BLaER1 treated with 17β-estradiol and CSF1 and Interleukin-3, amounts not matched to agents 10 nM and 100 nM (cell line): ENCODE measurements around the gene MRPL55.
"Not testable (repeated sequence)": the region's sequence is repeated elsewhere in the genome, so short reads cannot be mapped to it uniquely, and the experiment has no call there.

Experiments
- H3K27ac ChIP-seq, 11 experiments: shearing (Covaris generic); formaldehyde crosslinking; 2 replicates each; pipeline ENCODE4 v1.8.1; 2022
- H3K27me3 ChIP-seq, 11 experiments: shearing (Covaris generic); formaldehyde crosslinking; 2 replicates each; pipeline ENCODE4 v1.8.1; 2022
- H3K36me3 ChIP-seq, 11 experiments: shearing (Covaris generic); formaldehyde crosslinking; 2 replicates each; pipeline ENCODE4 v1.8.1; 2022
- H3K4me1 ChIP-seq, 10 experiments: shearing (Covaris generic); formaldehyde crosslinking; 2 replicates each; pipeline ENCODE4 v1.8.1; 2022
- H3K4me2 ChIP-seq, 11 experiments: shearing (Covaris generic); formaldehyde crosslinking; 2 replicates each; pipeline ENCODE4 v1.8.1; 2022
- H3K4me3 ChIP-seq, 10 experiments: shearing (Covaris generic); formaldehyde crosslinking; 2 replicates each; pipeline ENCODE4 v1.8.1; 2022
- H3K9ac ChIP-seq, 11 experiments: shearing (Covaris generic); formaldehyde crosslinking; 2 replicates each; pipeline ENCODE4 v1.8.1; 2022
- H3K9me3 ChIP-seq, 11 experiments: shearing (Covaris generic); formaldehyde crosslinking; replicated peaks in 1 of 11; 2 replicates each; pipeline ENCODE4 v1.8.1; 2022
- H4K20me1 ChIP-seq, 11 experiments: shearing (Covaris generic); formaldehyde crosslinking; 2 replicates each; pipeline ENCODE4 v1.8.1; 2022
- Cebpa-rat ChIP-seq, 11 experiments: shearing (Covaris generic); IDR thresholded peaks; 2 replicates each; pipeline ENCODE4 v1.8.1; 2022

MRPL55 gene

DNA sequence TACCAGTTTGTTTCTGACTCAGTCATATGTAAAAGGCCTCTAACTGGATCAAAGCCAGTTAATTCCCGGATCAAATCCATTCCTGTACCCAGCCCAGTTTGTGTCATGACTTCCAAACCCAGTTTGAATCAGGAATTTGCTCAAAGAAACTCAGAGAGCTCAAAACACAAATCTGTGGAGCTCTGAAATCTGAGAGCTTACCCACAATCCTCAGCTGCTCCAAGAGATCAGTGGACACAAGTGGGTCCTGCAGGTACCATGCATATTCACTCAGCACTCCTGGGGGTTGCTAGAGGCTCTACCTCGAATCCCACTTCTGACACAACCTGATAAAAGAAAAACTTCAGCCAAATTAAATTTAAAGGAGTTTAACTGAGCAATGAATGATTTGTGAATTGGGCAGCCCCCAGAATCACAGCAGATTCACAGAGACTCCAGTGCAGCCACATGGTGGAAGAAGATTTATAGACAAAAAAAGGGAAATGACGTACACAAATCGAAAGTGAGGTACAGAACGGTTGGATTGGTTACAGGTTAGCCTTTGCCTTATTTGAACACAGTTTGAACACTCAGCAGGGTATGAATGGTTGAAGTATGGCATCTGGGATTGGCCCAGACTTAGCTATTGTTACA is 11.9 kb upstream of the MRPL55 start:
- Histone ChIP-seq H3K4me2 (no peak overlapping the region), H4K20me1 (no peaks in the 10 kb centered on the region)
- TF ChIP-seq Cebpa-rat (IDR thresholded peaks at IDR 0.05): no peak

DNA sequence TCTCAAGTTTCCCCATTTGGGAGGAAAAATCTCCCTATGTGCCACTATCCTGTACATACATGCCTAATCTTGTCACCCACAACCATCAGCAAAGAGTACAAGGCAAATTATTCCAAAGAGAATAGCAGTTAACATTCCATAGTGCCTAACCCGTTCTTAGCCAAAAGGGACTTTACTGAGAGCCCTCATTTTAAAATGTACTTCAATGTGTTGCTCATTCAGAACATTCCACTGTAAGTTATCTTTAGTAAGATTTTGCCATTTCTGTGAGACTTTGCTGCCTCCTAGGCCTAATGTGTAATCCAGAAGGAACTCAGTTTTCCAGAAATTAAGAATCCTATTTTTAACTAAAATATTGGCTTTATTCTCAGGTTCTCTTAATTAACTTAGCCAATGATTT is 11.3 kb upstream of the MRPL55 start:
- H3K4me2 ChIP-seq: no peak overlapping the region
- no peaks in the 10 kb centered on the region for H3K27me3 ChIP-seq
- H3K9me3 ChIP-seq: peaks cover 29 to 47% (median 40%) of the 10 kb centered on the region in 11 experiments
- TF ChIP-seq Cebpa-rat (IDR thresholded peaks at IDR 0.05): no peak
- H3K27ac ChIP-seq: no peak overlapping the region
- peaks cover 0 to 5% (median 0%) of the 10 kb centered on the region in 11 experiments; a peak in 2 of 22 replicates for H3K36me3 ChIP-seq
- H3K9ac ChIP-seq: no peak overlapping the region
- H4K20me1 ChIP-seq: no peaks in the 10 kb centered on the region
- H3K4me3 ChIP-seq: no peak overlapping the region
- no peaks in the 10 kb centered on the region for H3K4me1 ChIP-seq

More for the DNA sequence above, 11.9 kb upstream of the MRPL55 start:
- H3K4me1 ChIP-seq: no peaks in the 10 kb centered on the region
- no peak overlapping the region for H3K27ac ChIP-seq
- no peak overlapping the region for H3K4me3 ChIP-seq
- H3K9me3 ChIP-seq: peaks cover 29 to 44% (median 38%) of the 10 kb centered on the region in 11 experiments
- H3K36me3 ChIP-seq: peaks cover 0 to 5% (median 0%) of the 10 kb centered on the region in 11 experiments; a peak in 2 of 22 replicates
- no peak overlapping the region for H3K9ac ChIP-seq
- H3K27me3 ChIP-seq: no peaks in the 10 kb centered on the region

DNA sequence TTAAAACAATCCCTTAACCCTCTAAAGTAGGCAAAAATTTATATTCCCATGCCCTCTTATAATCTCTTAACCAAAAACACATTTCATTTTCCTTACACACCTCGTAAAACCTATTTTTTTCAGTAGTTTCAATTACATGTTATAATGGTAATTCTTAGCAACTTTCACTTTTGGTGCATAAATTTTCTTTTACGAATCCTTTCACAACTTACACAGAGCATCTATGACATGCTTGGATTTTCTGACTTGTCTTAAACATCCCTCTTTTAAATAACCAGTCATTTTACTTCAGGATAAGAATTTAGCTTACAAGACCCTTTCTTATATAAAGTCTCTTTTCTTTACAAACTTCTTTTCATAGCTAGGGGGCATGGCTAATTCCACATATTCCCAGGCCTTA is 8.9 kb upstream of the MRPL55 start:
- H3K27me3 ChIP-seq: no peaks in the 10 kb centered on the region
- H3K27ac ChIP-seq: no peak overlapping the region
- no peak overlapping the region for H3K4me3 ChIP-seq
- no peaks in the 10 kb centered on the region for H4K20me1 ChIP-seq
- H3K4me2 ChIP-seq: no peak overlapping the region
- TF ChIP-seq Cebpa-rat (IDR thresholded peaks at IDR 0.05): no peak
- peaks cover 29 to 47% (median 40%) of the 10 kb centered on the region in 11 experiments for H3K9me3 ChIP-seq
- no peak overlapping the region for H3K9ac ChIP-seq
- H3K36me3 ChIP-seq: peaks cover 0 to 5% (median 0%) of the 10 kb centered on the region in 11 experiments; a peak in 2 of 22 replicates
- no peaks in the 10 kb centered on the region for H3K4me1 ChIP-seq

- Histone ChIP-seq H3K36me3 (peaks cover 0 to 5% (median 0%) of the 10 kb centered on the region in 11 experiments; a peak in 2 of 22 replicates), H3K4me1 (no peaks in the 10 kb centered on the region), H3K9me3 (peaks cover 29 to 47% (median 40%) of the 10 kb centered on the region in 11 experiments), H3K27me3 (no peaks in the 10 kb centered on the region), H3K4me3 (no peak overlapping the region), H3K27ac (no peak overlapping the region), H3K4me2 (no peak overlapping the region), H4K20me1 (no peaks in the 10 kb centered on the region), H3K9ac (no peak overlapping the region)
- no peak for TF ChIP-seq Cebpa-rat (IDR thresholded peaks at IDR 0.05)
These were observed 8.2 kb upstream of the MRPL55 start for GRCh38 chr1:228117335-228117734.

DNA sequence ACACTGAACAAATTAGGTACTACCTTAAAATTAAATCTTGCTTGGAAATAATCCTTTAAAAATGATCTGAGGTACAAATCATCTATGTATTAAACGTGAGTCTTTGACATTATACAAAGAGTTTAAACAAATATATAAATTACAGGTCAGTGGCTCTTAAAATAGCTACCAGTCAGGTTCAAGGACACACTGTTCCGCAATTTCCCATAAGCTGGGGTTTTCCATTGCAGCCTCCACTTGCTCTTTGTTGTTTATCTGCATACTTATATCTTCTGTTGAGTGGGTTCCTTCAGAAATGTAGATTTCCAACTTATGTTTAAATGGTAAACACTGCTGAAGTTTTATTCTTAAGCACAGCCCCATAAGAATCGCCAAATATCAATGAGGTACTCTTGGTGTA is 5.7 kb upstream of the MRPL55 start:
- Histone ChIP-seq H4K20me1 (no peaks in the 10 kb centered on the region), H3K4me1 (peaks cover 6 to 9% (median 8%) of the 10 kb centered on the region in 10 experiments; a peak in 16 of 20 replicates), H3K4me3 (no peak overlapping the region), H3K27ac (no peak overlapping the region), H3K9ac (no peak overlapping the region), H3K27me3 (no peaks in the 10 kb centered on the region), H3K9me3 (peaks cover 29 to 42% (median 39%) of the 10 kb centered on the region in 11 experiments), H3K36me3 (peaks cover 0 to 5% (median 0%) of the 10 kb centered on the region in 11 experiments; a peak in 2 of 22 replicates), H3K4me2 (no peak overlapping the region)
- no peak for TF ChIP-seq Cebpa-rat (IDR thresholded peaks at IDR 0.05)

- TF ChIP-seq Cebpa-rat (IDR thresholded peaks at IDR 0.05): no peak
- peaks cover 0 to 13% (median 0%) of the 10 kb centered on the region in 11 experiments; a peak in 4 of 22 replicates for H4K20me1 ChIP-seq
- peaks cover 0 to 5% (median 3%) of the 10 kb centered on the region in 11 experiments; a peak in 15 of 22 replicates for H3K36me3 ChIP-seq
- no peak overlapping the region for H3K9ac ChIP-seq
- H3K4me3 ChIP-seq: no peak overlapping the region
- H3K27ac ChIP-seq: no peak overlapping the region
- no peak overlapping the region for H3K4me2 ChIP-seq
- H3K4me1 ChIP-seq: peaks cover 19 to 23% (median 21%) of the 10 kb centered on the region in 10 experiments
- peaks cover 15 to 21% (median 18%) of the 10 kb centered on the region in 11 experiments for H3K9me3 ChIP-seq
- no peaks in the 10 kb centered on the region for H3K27me3 ChIP-seq
These were observed 3.5 kb upstream of the MRPL55 start for GRCh38 chr1:228112617-228113016.

GRCh38 chr1:228112167-228112566 is 3.1 kb upstream of the MRPL55 start:
- Histone ChIP-seq H3K27ac (no peak overlapping the region), H3K9me3 (peaks cover 10 to 16% (median 14%) of the 10 kb centered on the region in 11 experiments), H3K9ac (no peak overlapping the region), H3K27me3 (no peaks in the 10 kb centered on the region), H3K36me3 (peaks cover 4 to 9% (median 8%) of the 10 kb centered on the region in 11 experiments; a peak in 19 of 22 replicates), H3K4me3 (no peak overlapping the region), H3K4me2 (no peak overlapping the region), H4K20me1 (peaks cover 0 to 18% (median 0%) of the 10 kb centered on the region in 11 experiments; a peak in 4 of 22 replicates), H3K4me1 (peaks cover 21 to 27% (median 23%) of the 10 kb centered on the region in 10 experiments)
- no peak for TF ChIP-seq Cebpa-rat (IDR thresholded peaks at IDR 0.05)

GRCh38 chr1:228111315-228111714 is 2.2 kb upstream of the MRPL55 start:
- H3K27me3 ChIP-seq, H3K4me3 ChIP-seq, H3K27ac ChIP-seq, H3K9ac ChIP-seq, H3K9me3 ChIP-seq, H3K4me2 ChIP-seq: not testable (repeated sequence)
- H3K4me1 ChIP-seq: peaks cover 21 to 27% (median 23%) of the 10 kb centered on the region in 10 experiments
- H4K20me1 ChIP-seq: peaks cover 0 to 19% (median 0%) of the 10 kb centered on the region in 11 experiments; a peak in 4 of 22 replicates
- H3K36me3 ChIP-seq: peaks cover 13 to 18% (median 16%) of the 10 kb centered on the region in 11 experiments

- H3K9me3 ChIP-seq: peaks cover 0 to under 1% (median 0%) of the 10 kb centered on the region in 11 experiments; a peak in 1 of 22 replicates
- H3K27ac ChIP-seq: peak overlapping the region in 2 of 11 experiments; percentile 81 to 83; a peak in 1 of 22 replicates
- peaks cover 21 to 27% (median 23%) of the 10 kb centered on the region in 10 experiments for H3K4me1 ChIP-seq
- peak overlapping the region in 7 of 11 experiments; percentile 86 to 95 (median 92); a peak in 7 of 22 replicates for H3K9ac ChIP-seq
- H4K20me1 ChIP-seq: peaks cover 0 to 19% (median 0%) of the 10 kb centered on the region in 11 experiments; a peak in 4 of 22 replicates
- no peak for TF ChIP-seq Cebpa-rat (IDR thresholded peaks at IDR 0.05)
- no peaks in the 10 kb centered on the region for H3K27me3 ChIP-seq
- H3K4me3 ChIP-seq: peak overlapping the region in 2 of 10 experiments; percentile 94 to 99; a peak in 3 of 20 replicates
- peaks cover 21 to 25% (median 24%) of the 10 kb centered on the region in 11 experiments for H3K36me3 ChIP-seq
- H3K4me2 ChIP-seq: peak overlapping the region; percentile 78 to 100 (median 92)
These were observed 1.5 kb upstream of the MRPL55 start for GRCh38 chr1:228110556-228110955.
